Stimulated activated CD4-positive, alpha-beta T cell treated with anti-CD3 and anti-CD28 coated beads, TNF-alpha, amount 100 ng/mL, for 24 hours (primary cell): Measurements from ENCODE around the gene UPK3BL1.
"Not testable (repeated sequence)": the region's sequence is repeated elsewhere in the genome, so short reads cannot be mapped to it uniquely, and the experiment has no call there.

Experiments
- DNase-seq, 3 experiments: peaks; one replicate each; pipeline ENCODE4 v3.0.0-alpha.2; 2020; ENCODE audit warnings: low read depth in 3 of 3

Gene UPK3BL1

GRCh38 chr7:102627271-102627904 lies 15.2 kb downstream of the UPK3BL1 start:
- not testable (repeated sequence) for DNase-seq

- not testable (repeated sequence) for DNase-seq
Observed at GRCh38 chr7:102618122-102618521, 24.5 kb downstream of the UPK3BL1 start.

DNA sequence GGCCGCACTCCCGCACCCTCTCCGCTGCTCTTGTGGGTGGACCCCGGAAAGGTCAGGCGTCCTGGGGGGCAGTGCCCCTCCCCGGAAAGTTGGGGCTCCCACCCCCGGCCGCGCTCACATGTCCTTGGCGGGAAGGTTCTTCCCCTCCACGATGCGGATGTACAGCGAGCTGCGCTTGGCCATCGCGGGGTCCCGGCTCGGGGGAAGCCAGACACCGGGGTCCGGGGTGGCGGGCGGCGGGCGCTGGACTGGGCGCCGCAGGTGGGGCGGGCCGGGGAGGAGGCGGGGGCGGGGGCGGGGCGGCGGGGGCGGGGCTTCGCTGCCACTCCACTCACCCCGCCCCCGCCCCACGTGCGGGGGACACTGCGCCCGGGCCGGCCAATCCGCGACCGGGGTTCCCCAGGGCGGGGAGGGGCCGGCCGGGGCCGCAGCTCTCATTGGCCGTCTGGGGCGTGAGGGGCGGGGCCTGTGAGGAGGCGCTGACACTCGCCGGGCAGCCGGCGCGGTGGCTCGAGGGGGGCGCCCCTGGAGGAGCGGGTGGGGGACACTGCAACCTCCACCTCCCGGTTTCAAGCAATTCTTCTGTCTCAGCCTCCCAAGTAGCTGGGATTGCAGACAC lies 26.0 kb downstream of the UPK3BL1 start, which contains the start of gene RASA4:
RASA4 (minus strand) TSS at position 250 of the 619 bp plus-strand sequence; CDS start at position 183, 67 bp downstream.
- DNase-seq, result peak in 1 of 3 experiments; percentile 7

- DNase-seq, result not testable (repeated sequence)
Observed at GRCh38 chr7:102615930-102616329, 26.7 kb downstream of the UPK3BL1 start.

GRCh38 chr7:102614873-102615272 lies 27.7 kb downstream of the UPK3BL1 start:
- DNase-seq, result not testable (repeated sequence)

- not testable (repeated sequence) for DNase-seq
Observed at GRCh38 chr7:102614346-102614697, 28.3 kb downstream of the UPK3BL1 start.

DNA sequence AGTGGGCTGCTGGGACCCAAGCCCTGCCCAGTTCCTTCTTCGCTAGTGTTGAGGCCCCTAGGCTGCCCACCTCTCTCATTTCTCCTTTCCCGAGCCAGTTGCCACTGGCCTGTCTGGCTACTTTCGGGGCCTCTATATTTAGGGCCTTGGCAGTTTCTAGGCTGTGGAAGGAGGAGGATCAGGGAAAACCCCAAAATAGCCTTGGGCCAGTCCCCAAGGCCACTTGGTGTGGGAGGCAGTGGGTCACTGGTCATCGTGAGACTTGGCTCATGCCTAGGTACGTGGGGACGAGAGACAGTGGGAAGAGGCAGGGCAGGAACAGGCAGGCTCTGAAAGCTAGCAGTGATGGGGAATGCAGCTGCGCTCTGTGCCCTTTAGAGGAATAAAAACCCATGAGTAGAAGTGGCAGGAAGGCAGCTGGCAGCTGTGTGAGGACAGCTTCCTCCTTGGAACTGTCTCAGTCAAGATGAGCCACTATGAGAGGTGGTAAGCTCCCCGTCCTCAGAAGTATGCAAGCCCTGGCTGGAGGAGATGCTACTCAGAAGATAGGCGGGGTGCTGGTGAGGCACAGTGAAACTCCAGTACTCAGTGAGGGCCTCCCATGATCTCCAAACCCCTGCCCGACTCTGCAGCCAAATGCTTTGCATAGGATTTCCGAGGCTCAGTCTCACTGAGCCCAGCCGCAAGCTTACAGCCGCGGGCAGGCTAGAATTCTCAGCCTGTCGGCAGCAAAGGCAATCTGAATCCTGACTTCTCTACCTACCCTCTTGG lies 28.8 kb downstream of the UPK3BL1 start:
- not testable (repeated sequence) for DNase-seq

DNA sequence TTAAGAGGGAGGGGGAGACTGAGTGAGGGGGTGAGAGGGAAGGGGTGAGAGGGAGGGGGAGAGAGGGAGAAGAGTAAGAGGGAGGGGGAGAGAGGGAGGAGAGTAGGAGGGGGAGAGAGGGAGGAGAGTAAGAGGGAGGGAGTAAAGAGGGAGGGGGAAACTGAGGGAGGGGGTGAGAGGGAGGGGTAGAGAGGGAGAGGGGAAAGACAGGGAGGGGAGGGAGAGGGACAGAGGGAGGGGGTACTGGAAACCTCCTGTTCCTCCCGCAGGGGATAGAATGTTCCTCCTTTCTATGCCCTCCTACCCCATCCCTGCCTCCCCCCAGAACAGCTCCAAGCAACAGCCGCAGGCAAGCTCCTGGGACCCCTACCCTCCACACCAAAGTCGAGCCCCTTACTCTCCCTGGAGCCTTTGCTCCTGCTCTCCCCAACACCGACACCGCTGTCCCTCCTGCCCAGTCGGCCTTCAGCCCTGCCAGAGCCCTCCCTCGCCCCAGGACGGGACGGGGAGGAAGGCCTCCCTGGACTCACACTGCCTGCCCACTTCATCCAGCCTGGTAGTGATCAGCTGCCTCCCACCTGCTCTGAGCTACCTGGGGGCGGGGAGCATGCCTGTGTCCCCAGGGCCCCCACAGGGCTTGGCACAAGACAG lies 30.8 kb downstream of the UPK3BL1 start:
- DNase-seq, result not testable (repeated sequence)

GRCh38 chr7:102611013-102611674 lies 31.4 kb downstream of the UPK3BL1 start:
- not testable (repeated sequence) for DNase-seq

DNA sequence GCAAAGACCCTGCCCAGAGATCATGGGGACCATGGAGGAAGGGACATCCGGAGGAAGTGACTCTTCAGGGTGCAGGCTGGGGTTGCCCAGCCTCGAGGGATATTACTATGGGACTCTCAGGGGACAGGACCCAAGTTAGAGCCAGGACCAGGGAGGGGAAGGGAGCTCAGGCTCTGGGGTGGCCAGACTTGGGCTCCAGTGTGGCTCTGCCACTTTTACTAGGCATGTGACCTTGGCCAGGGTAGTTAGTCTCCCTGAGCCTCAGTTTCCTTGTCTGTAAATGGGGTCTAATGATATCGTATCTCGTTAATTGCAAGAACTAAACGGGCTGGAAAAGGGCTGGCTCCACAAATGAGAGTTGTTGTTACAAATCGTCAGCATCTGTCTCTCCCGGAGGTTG lies 32.1 kb downstream of the UPK3BL1 start:
- not testable (repeated sequence) for DNase-seq

DNA sequence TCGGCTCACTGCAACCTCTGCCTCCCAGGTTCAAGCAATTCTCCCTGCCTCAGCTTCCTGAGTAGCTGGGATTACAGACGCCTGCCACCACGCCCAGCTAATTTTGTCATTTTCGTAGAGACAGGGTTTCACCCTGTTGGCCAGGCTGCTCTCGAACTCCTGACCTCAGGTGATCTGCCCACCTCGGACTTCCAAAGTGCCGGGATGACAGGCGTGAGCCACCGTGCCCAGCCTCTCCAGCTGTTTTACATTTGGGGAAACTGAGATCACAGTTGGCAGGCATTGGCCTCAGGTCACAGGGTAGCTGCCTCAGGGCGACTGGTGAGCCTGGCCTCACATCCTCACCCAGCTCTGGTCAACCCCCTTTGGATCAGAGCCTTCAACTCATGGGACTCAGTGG lies 32.9 kb downstream of the UPK3BL1 start:
- DNase-seq, result not testable (repeated sequence)

DNA sequence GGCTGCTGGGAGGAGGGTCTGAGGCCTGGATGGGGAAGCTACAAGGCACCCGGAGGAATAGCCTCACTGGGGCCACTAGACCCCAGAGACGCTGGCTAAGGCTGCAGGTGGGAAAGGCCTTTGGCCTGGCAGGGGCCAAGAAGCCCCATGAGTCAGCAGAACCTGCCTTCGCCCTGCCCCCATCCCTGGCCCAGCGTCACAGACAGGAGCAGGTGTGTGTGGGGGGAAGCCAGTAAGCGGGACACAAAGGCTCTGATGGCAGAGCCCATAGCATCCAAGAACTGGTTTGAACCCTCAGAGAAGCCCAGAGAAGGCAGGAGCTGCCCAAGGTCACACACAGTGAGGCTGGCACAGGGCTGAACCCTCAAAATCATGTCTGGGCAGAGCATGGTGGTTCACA lies 35.7 kb downstream of the UPK3BL1 start:
- DNase-seq, result not testable (repeated sequence)

GRCh38 chr7:102604431-102605145 lies 38.0 kb downstream of the UPK3BL1 start:
- not testable (repeated sequence) for DNase-seq

DNA sequence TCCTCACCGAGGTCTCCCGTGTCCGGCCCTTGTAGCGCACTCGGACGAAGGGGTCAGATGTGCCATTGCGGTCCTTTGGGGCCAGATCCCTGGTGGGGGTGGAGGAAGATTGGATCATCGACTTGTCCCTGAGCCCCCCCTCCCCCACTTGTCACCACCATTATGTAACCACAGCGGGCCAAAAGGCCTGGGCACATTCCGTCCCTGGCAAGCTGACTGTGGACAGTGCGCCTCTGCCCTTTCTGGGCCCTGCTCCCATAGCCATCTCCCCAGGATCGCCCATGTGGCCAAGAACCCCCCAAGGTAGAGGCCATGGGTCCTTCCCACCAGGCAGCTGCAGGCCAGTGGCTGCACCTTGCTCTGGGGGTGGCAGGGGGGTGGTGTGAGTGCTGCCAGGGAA lies 40.3 kb downstream of the UPK3BL1 start:
- DNase-seq, result not testable (repeated sequence)

DNA sequence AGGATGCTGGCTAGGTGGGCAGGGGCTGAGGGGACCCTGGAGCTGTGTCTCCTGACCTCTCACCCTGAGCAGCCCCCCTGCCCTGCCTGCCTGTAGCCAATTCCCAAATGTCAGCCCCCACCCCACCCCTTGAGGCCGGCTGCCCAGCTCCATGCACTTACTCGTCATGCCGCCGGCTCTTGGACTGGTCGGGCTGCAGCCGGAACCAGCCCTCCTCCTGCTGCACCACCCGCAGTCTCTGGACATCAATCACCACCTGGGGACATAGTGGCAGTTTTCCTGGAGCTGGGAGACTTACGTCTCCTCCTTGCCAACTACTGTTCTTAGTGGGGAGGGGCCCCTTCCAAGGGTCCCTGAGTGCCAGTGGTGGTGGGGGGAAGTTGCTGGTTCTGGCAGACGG lies 42.9 kb downstream of the UPK3BL1 start:
- DNase-seq, result not testable (repeated sequence)

- DNase-seq, result not testable (repeated sequence)
Observed at GRCh38 chr7:102596036-102596435, 46.6 kb downstream of the UPK3BL1 start.

DNA sequence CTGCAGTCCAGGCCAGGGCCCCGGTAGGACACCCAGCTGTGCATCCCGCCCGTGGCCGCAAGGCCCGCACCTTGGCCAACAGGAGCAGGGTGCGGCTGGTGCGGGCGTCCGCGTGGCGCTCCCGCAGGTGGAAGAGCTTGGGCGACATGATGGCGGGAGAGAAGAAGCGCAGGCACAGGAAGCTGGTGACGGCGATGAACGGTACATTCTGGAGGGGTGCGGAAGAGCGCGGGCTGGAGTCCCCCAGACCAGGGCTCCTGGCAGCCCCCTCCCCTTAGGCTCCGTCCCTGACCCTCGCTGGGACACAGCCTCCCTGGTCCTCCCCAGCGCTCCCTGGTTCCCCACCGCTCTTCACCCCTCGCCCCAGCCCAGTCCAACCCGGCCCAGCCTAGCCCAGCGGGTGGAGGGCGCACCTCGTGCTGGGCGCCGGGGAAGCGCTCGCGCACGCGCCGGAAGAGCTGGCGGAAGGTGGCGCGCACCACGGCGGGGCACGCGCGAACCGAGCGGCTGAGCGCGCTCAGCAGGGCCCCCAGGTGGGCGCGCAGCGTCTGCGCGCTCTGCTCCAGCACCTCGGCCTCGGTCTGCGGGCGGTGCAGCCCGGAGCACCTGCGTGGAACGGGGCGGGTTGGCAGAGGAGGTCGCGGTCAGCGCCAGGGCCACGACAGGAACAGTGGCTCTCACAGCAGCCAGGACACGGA lies 48.8 kb downstream of the UPK3BL1 start:
- not testable (repeated sequence) for DNase-seq

- peak in 1 of 3 experiments; percentile 39 for DNase-seq
Observed at GRCh38 chr7:102592477-102593019, 50.0 kb downstream of the UPK3BL1 start.

GRCh38 chr7:102589857-102590256 lies 52.7 kb downstream of the UPK3BL1 start:
- DNase-seq, result not testable (repeated sequence)
